AG04449 (cell line): Measurements from ENCODE around the gene AHNAK.
A peak's percentile ranks its signal among the peaks of the same experiment; 100 is the strongest.

ENCODE experiments used
- CTCF ChIA-PET: fragments of 350-600 bp; formaldehyde crosslinking; extraction: SDS; loops from one replicate; lab custom pipeline; 2021; ENCODE audit warnings: antibody characterized with exemption; lab: Yijun Ruan, JAX
- POLR2A ChIA-PET: fragments of 400-600, 350-600 bp; formaldehyde crosslinking; extraction: SDS; loops from one replicate; lab custom pipeline; 2020; ENCODE audit warnings: antibody characterized with exemption, inconsistent platforms; lab: Yijun Ruan, JAX
- DNase-seq: peaks from one replicate; pipeline ENCODE4 v3.0.0-alpha.2; 2010; ENCODE audit warnings: low read depth, low spot score
- H3K4me3 ChIP-seq: 2 replicates; pipeline ENCODE4 v1.5.1; 2011; ENCODE audit warnings: low read depth, mild to moderate bottlenecking, control low read depth, low read length
- CTCF ChIP-seq: IDR thresholded peaks from one replicate; pipeline ENCODE4 v1.5.1; 2011; ENCODE audit warnings: mild to moderate bottlenecking, moderate library complexity, low read length, control low read depth, inconsistent platforms; ENCODE audit not compliant: insufficient read depth; ENCODE audit errors: missing control alignments

AHNAK gene

GRCh38 chr11:62540804-62541701, 5.6 kb downstream of the AHNAK start:
- CTCF ChIA-PET, result interaction anchor here (0.9 to 16.0 kb wide), 8 partner anchors 10 to 160 kb away, joined by 3 to 320 read pairs (median 28); partner anchors contain the start of gene SCGB1A1
- POLR2A ChIA-PET, result interaction anchor here (0.5 to 2.8 kb wide), 5 partner anchors 12 to 116 kb away, joined by 3 to 10 read pairs (median 4); no protein-coding TSS in a partner anchor
- H3K4me3 ChIP-seq, result peak overlapping the region; percentile 98
- no peak for DNase-seq
- TF ChIP-seq CTCF, result no peak

GRCh38 chr11:62539238-62539925, 7.2 kb downstream of the AHNAK start:
- peak; percentile 41 for DNase-seq
- CTCF ChIA-PET, result interaction anchor here (0.9 to 16.0 kb wide), 8 partner anchors 16 to 158 kb away, joined by 3 to 320 read pairs (median 4); partner anchors contain the start of gene SCGB1A1
- POLR2A ChIA-PET, result interaction anchor here (0.6 to 2.8 kb wide), 15 partner anchors 14 to 711 kb away, joined by 3 to 10 read pairs (median 3); partner anchors contain the start of genes C11orf98, CSKMT, EEF1G and FADS2
- peak overlapping the region; percentile 40 for H3K4me3 ChIP-seq
- no peak for TF ChIP-seq CTCF

GRCh38 chr11:62538470-62539237, 8.0 kb downstream of the AHNAK start:
- TF ChIP-seq CTCF, result no peak
- peak overlapping the region; percentile 34 for H3K4me3 ChIP-seq
- CTCF ChIA-PET, result interaction anchor here (0.8 to 16.0 kb wide), 5 partner anchors 17 to 330 kb away, joined by 3 to 320 read pairs (median 187); partner anchors contain the start of gene SCGB1A1
- POLR2A ChIA-PET, result interaction anchor here (0.6 to 2.8 kb wide), 12 partner anchors 15 to 711 kb away, joined by 3 to 10 read pairs (median 3); partner anchors contain the start of genes CSKMT, EEF1G and FADS2
- no peak for DNase-seq

- ChIA-PET CTCF (interaction anchor here (1.1 to 16.0 kb wide), 3 partner anchors 10 to 144 kb away, joined by 5 to 320 read pairs (median 187); partner anchors contain the start of gene SCGB1A1), POLR2A (interaction anchor here (0.6 to 1.8 kb wide), 4 partner anchors 10 to 229 kb away, joined by 3 to 4 read pairs (median 3); partner anchors contain the start of gene AHNAK)
- no peak for DNase-seq
- H3K4me3 ChIP-seq, result no peak overlapping the region
- TF ChIP-seq CTCF, result no peak
Measured at GRCh38 chr11:62536301-62536957, 10.2 kb downstream of the AHNAK start.

GRCh38 chr11:62535802-62536201, 10.8 kb downstream of the AHNAK start:
- no peak for DNase-seq
- H3K4me3 ChIP-seq, result no peak overlapping the region
- CTCF ChIA-PET, result interaction anchor here (1.0 to 16.0 kb wide), 4 partner anchors 9 to 143 kb away, joined by 3 to 320 read pairs (median 96); partner anchors contain the start of gene SCGB1A1
- POLR2A ChIA-PET, result interaction anchor here (1.6 to 1.8 kb wide), 2 partner anchors 11 to 25 kb away, joined by 3 to 4 read pairs; partner anchors contain the start of gene AHNAK
- no peak for TF ChIP-seq CTCF
